SK-N-MC (cell line): ENCODE data around the gene LIG4.

Experiments
- EZH2 ChIP-seq: fragments of 200-600 bp; sonication (generic); IDR thresholded peaks from one replicate; pipeline ENCODE4 v1.6.1; 2017; ENCODE audit warnings: antibody characterized with exemption
- FOXP2 ChIP-seq: optimal IDR thresholded peaks from 2 replicates; pipeline ENCODE3; 2011; ENCODE audit warnings: mild to moderate bottlenecking, moderate library complexity; ENCODE audit not compliant: insufficient read depth; ENCODE audit errors: extremely low read length, control extremely low read depth
- POLR2AphosphoS5 ChIP-seq: IDR thresholded peaks from 2 replicates; pipeline ENCODE4 v1.6.1; 2012; ENCODE audit warnings: mild to moderate bottlenecking, low read depth, low read length, borderline replicate concordance

DNA sequence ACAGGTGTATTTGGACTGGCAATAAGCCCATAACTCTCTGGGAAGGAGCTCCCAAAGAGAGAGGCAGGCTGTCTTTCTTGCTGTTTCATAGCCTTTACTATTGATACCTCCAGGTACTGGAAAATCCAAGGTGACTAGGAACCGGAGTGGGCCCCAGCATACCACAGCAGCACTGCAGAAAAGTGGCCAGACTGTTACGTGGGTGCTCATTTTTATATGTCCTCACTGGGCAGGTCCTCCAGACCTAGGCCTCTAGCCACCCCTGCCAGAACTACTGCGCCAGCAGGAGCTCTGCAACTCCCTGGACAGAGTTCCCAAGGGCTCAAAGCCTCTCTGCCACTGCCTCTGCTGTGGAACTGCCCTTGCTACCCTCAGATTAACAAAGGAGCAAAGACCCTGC lies 46.4 kb downstream of the LIG4 start:
- TF ChIP-seq EZH2 (no peak), POLR2AphosphoS5 (no peak), FOXP2 (no peak)
